Stomach (tissue), 4 donors: ENCODE measurements around the gene TRIM69.
"Not testable (repeated sequence)": the region's sequence is repeated elsewhere in the genome, so short reads cannot be mapped to it uniquely, and the experiment has no call there.

Source experiments
- CTCF ChIP-seq, 7 experiments: fragments of 450-650 bp in 4 of 7; fragments of 200-600 bp in 3 of 7; sonication (generic) in 3 of 7; IDR thresholded peaks; one replicate each; pipeline ENCODE4 v1.5.1; 2016 to 2019; ENCODE audit warnings: antibody characterized with exemption in 7 of 7, control low read depth in 2 of 7, mild to moderate bottlenecking in 1 of 7
- EP300 ChIP-seq: sonication (generic); formaldehyde crosslinking; IDR thresholded peaks from one replicate; pipeline ENCODE4 v1.6.1; 2017; ENCODE audit warnings: antibody characterized with exemption
- POLR2A ChIP-seq, 4 donors: fragments of 450-650 bp; IDR thresholded peaks; one replicate each; pipeline ENCODE4 v1.6.1; 2016; ENCODE audit warnings: antibody characterized with exemption in 4 of 4, control low read depth in 2 of 4, mild to moderate bottlenecking in 1 of 4, moderate library complexity in 1 of 4
- POLR2AphosphoS5 ChIP-seq, 3 donors: sonication (generic); formaldehyde crosslinking; IDR thresholded peaks; one replicate each; pipeline ENCODE4 v1.6.1; 2016; ENCODE audit warnings: antibody characterized with exemption in 3 of 3

- not testable (repeated sequence) for TF ChIP-seq CTCF (IDR thresholded peaks at IDR 0.05); POLR2A (IDR thresholded peaks at IDR 0.05); POLR2AphosphoS5 (IDR thresholded peaks at IDR 0.05); EP300
Measured at GRCh38 chr15:44700676-44701075, 35.7 kb upstream of the TRIM69 start.
